Purkinje cell (primary cell): ENCODE results near the gene PALMD. TPM values are rescaled to one million over a fixed set of nuclear protein-coding genes. Genes with fewer than 3 reads are reported as not detected.

Source experiments
- polyA plus RNA-seq: library from polyadenylated mRNA; unstranded; fragments of >200 nt; fragmentation: Nextera tagmentation; gene quantifications from 2 replicates; pipeline ENCODE4 v1.2.1, GENCODE V29; 2014

The PALMD gene, protein sequence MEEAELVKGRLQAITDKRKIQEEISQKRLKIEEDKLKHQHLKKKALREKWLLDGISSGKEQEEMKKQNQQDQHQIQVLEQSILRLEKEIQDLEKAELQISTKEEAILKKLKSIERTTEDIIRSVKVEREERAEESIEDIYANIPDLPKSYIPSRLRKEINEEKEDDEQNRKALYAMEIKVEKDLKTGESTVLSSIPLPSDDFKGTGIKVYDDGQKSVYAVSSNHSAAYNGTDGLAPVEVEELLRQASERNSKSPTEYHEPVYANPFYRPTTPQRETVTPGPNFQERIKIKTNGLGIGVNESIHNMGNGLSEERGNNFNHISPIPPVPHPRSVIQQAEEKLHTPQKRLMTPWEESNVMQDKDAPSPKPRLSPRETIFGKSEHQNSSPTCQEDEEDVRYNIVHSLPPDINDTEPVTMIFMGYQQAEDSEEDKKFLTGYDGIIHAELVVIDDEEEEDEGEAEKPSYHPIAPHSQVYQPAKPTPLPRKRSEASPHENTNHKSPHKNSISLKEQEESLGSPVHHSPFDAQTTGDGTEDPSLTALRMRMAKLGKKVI
- 0.30 TPM in 1 of 2 replicates, not detected in the other for polyA plus RNA-seq

DNA sequence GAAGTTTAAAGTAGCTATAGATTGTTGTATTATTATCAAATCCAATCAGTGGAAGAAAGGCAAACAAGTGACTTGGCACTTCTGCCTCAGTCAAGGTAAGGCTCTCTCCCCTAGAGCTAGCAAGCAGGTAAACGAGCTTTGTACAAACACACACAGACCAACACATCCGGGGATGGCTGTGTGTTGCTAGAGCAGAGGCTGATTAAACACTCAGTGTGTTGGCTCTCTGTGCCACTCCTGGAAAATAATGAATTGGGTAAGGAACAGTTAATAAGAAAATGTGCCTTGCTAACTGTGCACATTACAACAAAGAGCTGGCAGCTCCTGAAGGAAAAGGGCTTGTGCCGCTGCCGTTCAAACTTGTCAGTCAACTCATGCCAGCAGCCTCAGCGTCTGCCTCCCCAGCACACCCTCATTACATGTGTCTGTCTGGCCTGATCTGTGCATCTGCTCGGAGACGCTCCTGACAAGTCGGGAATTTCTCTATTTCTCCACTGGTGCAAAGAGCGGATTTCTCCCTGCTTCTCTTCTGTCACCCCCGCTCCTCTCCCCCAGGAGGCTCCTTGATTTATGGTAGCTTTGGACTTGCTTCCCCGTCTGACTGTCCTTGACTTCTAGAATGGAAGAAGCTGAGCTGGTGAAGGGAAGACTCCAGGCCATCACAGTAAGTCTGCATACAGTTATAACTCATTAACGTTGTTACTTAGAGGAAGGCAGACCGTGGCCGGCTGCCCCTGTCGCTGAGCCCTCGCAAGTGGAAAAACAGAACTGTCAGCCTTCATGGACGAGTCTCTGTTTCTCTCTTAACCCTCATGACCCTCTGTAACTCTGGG lies at the start of gene PALMD:
TSS of gene PALMD (plus strand) at position 415 of the 833 bp plus-strand sequence. CDS start at position 620, 205 bp downstream.

Other genes starting within 250 kb of the PALMD start
- gene FRRS1, start 120.5 kb downstream of the PALMD start, polyA plus RNA-seq, result not detected in 2 replicates
- gene AGL, start 204.2 kb downstream of the PALMD start, polyA plus RNA-seq, result 8.0 and 11.0 TPM in 2 replicates